GM06990 (cell line): ENCODE data around the gene CENPN.

Experiments used
- DNase-seq: peaks from one replicate; pipeline ENCODE4 v3.0.0-alpha.2; 2011; ENCODE audit not compliant: insufficient read length; ENCODE audit errors: extremely low read depth
- H3K27me3 ChIP-seq: replicated peaks from 2 replicates; pipeline ENCODE4 v1.6.0; 2011; ENCODE audit warnings: low read length; ENCODE audit not compliant: control insufficient read depth, insufficient read depth
- H3K36me3 ChIP-seq: 2 replicates; pipeline ENCODE4 v1.5.1; 2011; ENCODE audit warnings: low read length; ENCODE audit not compliant: control insufficient read depth, insufficient read depth
- H3K4me3 ChIP-seq: replicated peaks from 2 replicates; pipeline ENCODE4 v1.5.1; 2011; ENCODE audit warnings: low read depth, mild to moderate bottlenecking, control low read depth, low read length
- CTCF ChIP-seq: IDR thresholded peaks from 2 replicates; pipeline ENCODE4 v1.5.1; 2011; ENCODE audit warnings: low read length, control low read depth, mild to moderate bottlenecking, inconsistent platforms; ENCODE audit not compliant: insufficient read depth, poor library complexity, severe bottlenecking

Gene CENPN

GRCh38 chr16:81081014-81081413, 74.0 kb downstream of the CENPN start:
- Histone ChIP-seq H3K27me3 (no peaks in the 10 kb centered on the region), H3K36me3 (no peaks in the 10 kb centered on the region), H3K4me3 (no peak overlapping the region)
- no peak for TF ChIP-seq CTCF
- DNase-seq: no peak
